Activated CD8-positive, alpha-beta T cell treated with anti-CD3 and anti-CD28 coated beads for 36 hours (primary cell): ENCODE data around the gene PRKCB. TPM values are rescaled to one million over a fixed set of nuclear protein-coding genes. Genes with fewer than 3 reads are reported as not detected.

Experiments used
- ATAC-seq: fragments of 200-7000 bp; cut with Tn5 transposase; one replicate; pipeline ENCODE4 v1.10.0; 2021; ENCODE audit warnings: mild to moderate bottlenecking, moderate library complexity
- CTCF ChIA-PET: fragments of 350-600 bp; sonication (Branson Sonifier 250); formaldehyde crosslinking; loops from one replicate; lab custom pipeline; 2021; ENCODE audit warnings: antibody characterized with exemption; lab: Charles Lee
- POLR2A ChIA-PET: fragments of 350-600 bp; sonication (Branson Sonifier 250); formaldehyde crosslinking; loops from one replicate; lab custom pipeline; 2021; ENCODE audit warnings: antibody characterized with exemption; lab: Charles Lee
- DNase-seq: peaks from one replicate; pipeline ENCODE4 v3.0.0-alpha.2; 2020
- H3K27ac Mint-ChIP-seq: one replicate; pipeline ENCODE4 v1.8.0; 2021; ENCODE audit warnings: mild to moderate bottlenecking, mixed read lengths
- H3K27me3 Mint-ChIP-seq: one replicate; pipeline ENCODE4 v1.8.0; 2021; ENCODE audit warnings: mixed read lengths
- H3K36me3 Mint-ChIP-seq: one replicate; pipeline ENCODE4 v1.8.0; 2021; ENCODE audit warnings: low read depth, mixed read lengths
- H3K4me1 Mint-ChIP-seq: one replicate; pipeline ENCODE4 v1.8.0; 2021; ENCODE audit warnings: low read depth, mixed read lengths
- H3K4me3 Mint-ChIP-seq: one replicate; pipeline ENCODE4 v1.8.0; 2021; ENCODE audit warnings: mild to moderate bottlenecking, moderate library complexity, mixed read lengths
- H3K9me3 Mint-ChIP-seq: one replicate; pipeline ENCODE4 v1.8.0; 2021; ENCODE audit warnings: mixed read lengths
- CTCF ChIP-seq: fragments of 200-600 bp; IDR thresholded peaks from one replicate; pipeline ENCODE4 v1.8.0; 2022; ENCODE audit warnings: antibody characterized with exemption, mild to moderate bottlenecking
- intact Hi-C: fragments of 100-400 bp; cut with micrococcal nuclease; formaldehyde crosslinking; loops from one replicate; pipeline ENCODE4 v1.10.0; 2022
- total RNA-seq, 2 experiments: library from RNA; stranded (reverse); gene quantifications; one replicate each; pipeline ENCODE4 v1.2.3, GENCODE V29; 2021

Gene PRKCB
- total RNA-seq, 2 experiments from 2014 or later = 101 to 105 TPM

- Mint-ChIP-seq H3K36me3 (peaks cover 33% of the 10 kb centered on the region), H3K9me3 (no peaks in the 10 kb centered on the region), H3K4me1 (peaks cover 83% of the 10 kb centered on the region), H3K27ac (peak overlapping the region; percentile 90), H3K4me3 (peak overlapping the region; percentile 67), H3K27me3 (no peaks in the 10 kb centered on the region)
- ChIA-PET CTCF (interaction anchor here (0.7 to 1.6 kb wide), 5 partner anchors 10 to 156 kb away, joined by 3 to 5 read pairs (median 3); no protein-coding TSS in a partner anchor), POLR2A (interaction anchor here (1.0 to 3.5 kb wide), 6 partner anchors 10 to 63 kb away, joined by 3 to 23 read pairs (median 6); no protein-coding TSS in a partner anchor)
- TF ChIP-seq CTCF = no peak
- ATAC-seq (no peak), DNase-seq (no peak)
- intact Hi-C loops = loop anchor here (10.0 kb wide), 1 partner anchor 45 kb away; no protein-coding TSS in a partner anchor
Observed at GRCh38 chr16:23959752-23960072, 123.9 kb downstream of the PRKCB start.

- no peaks in the 10 kb centered on the region for H3K27me3 Mint-ChIP-seq
- no peaks in the 10 kb centered on the region for H3K9me3 Mint-ChIP-seq
- no peak for TF ChIP-seq CTCF
- peaks cover 80% of the 10 kb centered on the region for H3K4me1 Mint-ChIP-seq
- H3K27ac Mint-ChIP-seq = peak overlapping the region; percentile 90
- POLR2A ChIA-PET = interaction anchor here (0.6 to 3.5 kb wide), 8 partner anchors 9 to 232 kb away, joined by 3 to 23 read pairs (median 4); no protein-coding TSS in a partner anchor
- intact Hi-C loops = no loop called here
- ATAC-seq = peak; percentile 6
- DNase-seq = no peak
- peak overlapping the region; percentile 67 for H3K4me3 Mint-ChIP-seq
- CTCF ChIA-PET = interaction anchor here (0.7 to 1.6 kb wide), 6 partner anchors 11 to 157 kb away, joined by 3 to 5 read pairs (median 3); no protein-coding TSS in a partner anchor
- peaks cover 39% of the 10 kb centered on the region for H3K36me3 Mint-ChIP-seq
Observed at GRCh38 chr16:23960081-23960885, 124.5 kb downstream of the PRKCB start.

- peak overlapping the region; percentile 90 for H3K27ac Mint-ChIP-seq
- peaks cover 44% of the 10 kb centered on the region for H3K36me3 Mint-ChIP-seq
- ATAC-seq (peak; percentile 70), DNase-seq (peak; percentile 68)
- ChIA-PET POLR2A (interaction anchor here (1.1 kb wide), 1 partner anchor 47 kb away, joined by 3 read pairs; no protein-coding TSS in a partner anchor), CTCF (interaction anchor here (1.1 to 1.2 kb wide), 2 partner anchors 9 to 12 kb away, joined by 3 to 4 read pairs; no protein-coding TSS in a partner anchor)
- intact Hi-C loops = no loop called here
- no peak for TF ChIP-seq CTCF
- H3K4me3 Mint-ChIP-seq = peak overlapping the region; percentile 26
- no peaks in the 10 kb centered on the region for H3K9me3 Mint-ChIP-seq
- no peaks in the 10 kb centered on the region for H3K27me3 Mint-ChIP-seq
- peaks cover 79% of the 10 kb centered on the region for H3K4me1 Mint-ChIP-seq
Observed at GRCh38 chr16:23962001-23962400, 126.2 kb downstream of the PRKCB start.

GRCh38 chr16:23964136-23964535 is 128.4 kb downstream of the PRKCB start:
- DNase-seq = no peak
- ATAC-seq = no peak
- Mint-ChIP-seq H3K9me3 (no peaks in the 10 kb centered on the region), H3K27me3 (no peaks in the 10 kb centered on the region), H3K36me3 (peaks cover 41% of the 10 kb centered on the region), H3K27ac (no peak overlapping the region), H3K4me1 (peaks cover 77% of the 10 kb centered on the region), H3K4me3 (no peak overlapping the region)
- POLR2A ChIA-PET = interaction anchor here (1.5 kb wide), 1 partner anchor 12 kb away, joined by 4 read pairs; no protein-coding TSS in a partner anchor
- CTCF ChIA-PET = no interaction called here
- intact Hi-C loops = no loop called here
- TF ChIP-seq CTCF = no peak
